GM23338 (cell line): Measurements from ENCODE around the gene DHRS3. TPM values are rescaled to one million over a fixed set of nuclear protein-coding genes. Genes with fewer than 3 reads are reported as not detected.

Experiments used
- ATAC-seq: fragments of 200-7000 bp; cut with Tn5 transposase; 3 replicates; pipeline ENCODE4 v1.9.1; 2020
- DNase-seq: peaks from one replicate; pipeline ENCODE4 v3.0.0-alpha.2; 2015; ENCODE audit warnings: low spot score
- H2AFZ ChIP-seq: fragments of 200-600 bp; sonication (generic); 2 replicates; pipeline ENCODE4 v1.8.0; 2016; ENCODE audit warnings: antibody characterized with exemption, mild to moderate bottlenecking, moderate library complexity
- H3F3A ChIP-seq: fragments of 200-600 bp; sonication (generic); replicated peaks from 2 replicates; pipeline ENCODE4 v1.8.0; 2017; ENCODE audit warnings: antibody characterized with exemption, mixed run types, low read depth
- H3K27ac ChIP-seq: fragments of 200-600 bp; sonication (generic); 2 replicates; pipeline ENCODE4 v1.6.1; 2016; ENCODE audit warnings: low read depth
- H3K27me3 ChIP-seq: fragments of 200-600 bp; sonication (generic); 2 replicates; pipeline ENCODE4 v1.8.0; 2016; ENCODE audit warnings: mild to moderate bottlenecking, mixed run types, moderate library complexity; ENCODE audit not compliant: insufficient read depth
- H3K36me3 ChIP-seq: fragments of 200-600 bp; sonication (generic); 2 replicates; pipeline ENCODE4 v1.8.0; 2016; ENCODE audit warnings: mild to moderate bottlenecking; ENCODE audit not compliant: insufficient read depth
- H3K4me1 ChIP-seq: fragments of 200-600 bp; sonication (generic); 2 replicates; pipeline ENCODE4 v1.8.0; 2016; ENCODE audit warnings: mild to moderate bottlenecking, moderate library complexity; ENCODE audit not compliant: insufficient read depth
- H3K4me2 ChIP-seq: fragments of 200-600 bp; sonication (generic); 2 replicates; pipeline ENCODE4 v1.7.1; 2017; ENCODE audit warnings: mixed run types
- H3K4me3 ChIP-seq: fragments of 200-600 bp; sonication (generic); 2 replicates; pipeline ENCODE4 v1.6.1; 2016; ENCODE audit warnings: mixed run types
- H3K79me2 ChIP-seq: fragments of 200-600 bp; sonication (generic); replicated peaks from 2 replicates; pipeline ENCODE4 v1.8.0; 2017; ENCODE audit warnings: mild to moderate bottlenecking; ENCODE audit not compliant: insufficient read depth
- H3K9me2 ChIP-seq: fragments of 200-600 bp; sonication (generic); 2 replicates; pipeline ENCODE4 v1.8.0; 2017; ENCODE audit not compliant: insufficient read depth
- H4K20me1 ChIP-seq: fragments of 200-600 bp; sonication (generic); replicated peaks from 2 replicates; pipeline ENCODE4 v1.8.0; 2017; ENCODE audit warnings: mild to moderate bottlenecking; ENCODE audit not compliant: insufficient read depth
- H3K27ac Mint-ChIP-seq: 2 replicates; pipeline ENCODE4 v1.8.0; 2020; ENCODE audit warnings: inconsistent platforms, mild to moderate bottlenecking, moderate library complexity, mixed read lengths
- H3K27me3 Mint-ChIP-seq: 3 replicates; pipeline ENCODE4 v1.8.0; 2022; ENCODE audit warnings: low read depth, mild to moderate bottlenecking, moderate library complexity, mixed read lengths, inconsistent platforms; ENCODE audit not compliant: insufficient read depth, poor library complexity
- H3K36me3 Mint-ChIP-seq: 3 replicates; pipeline ENCODE4 v1.8.0; 2021; ENCODE audit warnings: low read depth, mild to moderate bottlenecking, inconsistent platforms, moderate library complexity, mixed read lengths
- H3K4me1 Mint-ChIP-seq: 3 replicates; pipeline ENCODE4 v1.8.0; 2020; ENCODE audit warnings: mild to moderate bottlenecking, inconsistent platforms, mixed read lengths
- H3K4me3 Mint-ChIP-seq: 3 replicates; pipeline ENCODE4 v1.8.0; 2021; ENCODE audit warnings: moderate library complexity, mild to moderate bottlenecking, inconsistent platforms, mixed read lengths
- H3K9me3 Mint-ChIP-seq: 3 replicates; pipeline ENCODE4 v1.8.0; 2020; ENCODE audit warnings: moderate library complexity, mild to moderate bottlenecking, inconsistent platforms, mixed read lengths
- CREB1 ChIP-seq: fragments of 250-450 bp; sonication (Bioruptor Pico); IDR thresholded peaks from 2 replicates; pipeline ENCODE4 v1.5.0; 2020; ENCODE audit warnings: low read depth, mild to moderate bottlenecking, moderate library complexity
- CTCF ChIP-seq, 2 experiments: fragments of 200-600 bp in 1 of 2; sonication (generic) in 1 of 2; conservative IDR thresholded peaks; 2 replicates each; pipeline versions ENCODE4 v1.5.1 to v1.6.1; 2016 to 2017; ENCODE audit warnings: antibody characterized with exemption in 2 of 2, low read depth in 2 of 2, mild to moderate bottlenecking in 2 of 2, moderate library complexity in 1 of 2
- ETS1 ChIP-seq: IDR thresholded peaks from 2 replicates; pipeline ENCODE4 v1.6.1; 2016; ENCODE audit warnings: antibody characterized with exemption
- EZH2 ChIP-seq: fragments of 200-600 bp; sonication (generic); IDR thresholded peaks from one replicate; pipeline ENCODE4 v1.8.0; 2017; ENCODE audit warnings: antibody characterized with exemption, mild to moderate bottlenecking, low read depth; ENCODE audit not compliant: unreplicated experiment
- EZH2phosphoT487 ChIP-seq: fragments of 200-600 bp; sonication (generic); IDR thresholded peaks from one replicate; pipeline ENCODE4 v1.8.1; 2018; ENCODE audit warnings: antibody characterized with exemption; ENCODE audit not compliant: unreplicated experiment
- JUNB ChIP-seq: IDR thresholded peaks from one replicate; pipeline ENCODE4 v1.6.1; 2016; ENCODE audit warnings: antibody characterized with exemption; ENCODE audit not compliant: unreplicated experiment
- NANOG ChIP-seq: IDR thresholded peaks from 2 replicates; pipeline ENCODE4 v1.6.1; 2016; ENCODE audit warnings: antibody characterized with exemption, borderline replicate concordance
- POLR2AphosphoS5 ChIP-seq: IDR thresholded peaks from 2 replicates; pipeline ENCODE4 v1.6.1; 2016; ENCODE audit warnings: antibody characterized with exemption, low read depth
- REST ChIP-seq: IDR thresholded peaks from one replicate; pipeline ENCODE4 v1.6.1; 2018; ENCODE audit warnings: antibody characterized with exemption; ENCODE audit not compliant: unreplicated experiment
- STAT1 ChIP-seq: IDR thresholded peaks from one replicate; pipeline ENCODE4 v1.6.1; 2016; ENCODE audit warnings: antibody characterized with exemption; ENCODE audit not compliant: unreplicated experiment
- ZNF114 ChIP-seq: fragments of 250-450 bp; sonication (Bioruptor Pico); IDR thresholded peaks from 2 replicates; pipeline ENCODE4 v1.5.0; 2020; ENCODE audit warnings: mild to moderate bottlenecking, moderate library complexity
- ZNF331 ChIP-seq: fragments of 250-450 bp; sonication (Bioruptor Pico); IDR thresholded peaks from 2 replicates; pipeline ENCODE4 v1.5.0; 2020; ENCODE audit warnings: low read depth, mild to moderate bottlenecking, moderate library complexity
- ZNF462 ChIP-seq: fragments of 250-450 bp; sonication (Bioruptor Pico); IDR thresholded peaks from 2 replicates; pipeline ENCODE4 v1.5.0; 2020; ENCODE audit warnings: mild to moderate bottlenecking, moderate library complexity
- polyA plus RNA-seq: library from polyadenylated mRNA; unstranded; fragments of >200 nt; fragmentation: Nextera tagmentation; extraction: Ambion mirVana; gene quantifications from 2 replicates; pipeline ENCODE4 v1.2.1, GENCODE V29; 2016
- total RNA-seq: library from RNA; depleted of rRNA; stranded (reverse); fragments of >200 nt; shearing (Covaris generic); gene quantifications from 2 replicates; pipeline ENCODE4 v1.2.3, GENCODE V29; 2014

Gene DHRS3
- total and polyA plus RNA-seq, 2 experiments from 2014 or later, result 21.0 to 26.0 TPM

- no peaks in the 10 kb centered on the region for H4K20me1 ChIP-seq
- no peak overlapping the region for H3K4me3 ChIP-seq
- DNase-seq (no peak), ATAC-seq (no peak)
- H3K4me2 ChIP-seq, result no peak overlapping the region
- 0 out of 2 replicates have a peak, but pooled peaks cover 4% of the 10 kb centered on the region for H3K9me2 ChIP-seq
- Mint-ChIP-seq H3K4me3 (no peak overlapping the region), H3K36me3 (no peaks in the 10 kb centered on the region; the same call in 2 of the 3 replicates), H3K9me3 (peaks cover 3% of the 10 kb centered on the region; the same call in 1 of the 3 replicates), H3K4me1 (peaks cover 3% of the 10 kb centered on the region; the same call in 1 of the 3 replicates), H3K27ac (no peak overlapping the region), H3K27me3 (peaks cover 6% of the 10 kb centered on the region)
- no peaks in the 10 kb centered on the region for H3K4me1 ChIP-seq
- no peaks in the 10 kb centered on the region for H3K36me3 ChIP-seq
- H3K79me2 ChIP-seq, result no peaks in the 10 kb centered on the region
- TF ChIP-seq CREB1, result no peak
- TF ChIP-seq JUNB, result no peak
- no peak for TF ChIP-seq NANOG
- TF ChIP-seq EZH2phosphoT487, result no peak
- no peak for TF ChIP-seq CTCF (conservative IDR thresholded peaks at IDR 0.05; ENCODE audit: low read depth in 2 of 2)
- no peak for TF ChIP-seq ZNF331 (CRISPR knock-in tag)
- TF ChIP-seq STAT1, result no peak
- no peak for TF ChIP-seq POLR2AphosphoS5
- no peak for TF ChIP-seq ETS1
- no peak for TF ChIP-seq ZNF114 (CRISPR knock-in tag)
- no peak for TF ChIP-seq REST
- TF ChIP-seq ZNF462 (CRISPR knock-in tag), result no peak
- no peak for TF ChIP-seq EZH2
- no peak overlapping the region; the same call in 1 of the 2 replicates for H2AFZ ChIP-seq
- no peaks in the 10 kb centered on the region for H3K27me3 ChIP-seq
- H3F3A ChIP-seq, result no peaks in the 10 kb centered on the region
- H3K27ac ChIP-seq, result no peak overlapping the region
Observed at GRCh38 chr1:12661606-12662219, 43.7 kb upstream of the DHRS3 start.
